Hepatocyte (in vitro differentiated cells): ENCODE measurements around the gene RFC2.

Source experiments
- CTCF ChIP-seq: fragments of 200-600 bp; sonication (generic); IDR thresholded peaks from 2 replicates; pipeline ENCODE4 v1.5.1; 2016; ENCODE audit warnings: antibody characterized with exemption, mild to moderate bottlenecking; ENCODE audit not compliant: poor library complexity
- EZH2 ChIP-seq: fragments of 200-600 bp; sonication (generic); IDR thresholded peaks from 2 replicates; pipeline ENCODE4 v1.6.1; 2016; ENCODE audit warnings: antibody characterized with exemption, mild to moderate bottlenecking, borderline replicate concordance
- EZH2phosphoT487 ChIP-seq: fragments of 200-600 bp; sonication (generic); IDR thresholded peaks from one replicate; pipeline ENCODE4 v1.6.1; 2018; ENCODE audit warnings: antibody characterized with exemption, mild to moderate bottlenecking, low read depth, moderate library complexity; ENCODE audit not compliant: unreplicated experiment, severe bottlenecking

- TF ChIP-seq CTCF (no peak), EZH2phosphoT487 (no peak), EZH2 (no peak)
These were observed 72.4 kb downstream of the RFC2 start for GRCh38 chr7:74181821-74182220.
